HG02885 (cell line): ENCODE measurements around the gene ZNF547.
"Not testable (repeated sequence)": the region's sequence is repeated elsewhere in the genome, so short reads cannot be mapped to it uniquely, and the experiment has no call there.

Experiments
- ATAC-seq: cut with Tn5 transposase; IDR thresholded peaks from one replicate; pipeline ENCODE4 v1.9.1; 2021; ENCODE audit warnings: mild to moderate bottlenecking; ENCODE audit not compliant: unreplicated experiment, poor library complexity

The ZNF547 gene

GRCh38 chr19:57366776-57367175, 3.4 kb downstream of the ZNF547 start:
- no peak for ATAC-seq

- no peak for ATAC-seq
These were observed 10.8 kb downstream of the ZNF547 start for GRCh38 chr19:57374179-57374578.

GRCh38 chr19:57374647-57375046, 11.3 kb downstream of the ZNF547 start:
- ATAC-seq: not testable (repeated sequence)

GRCh38 chr19:57376151-57376550, 12.8 kb downstream of the ZNF547 start:
- no peak for ATAC-seq

- no peak for ATAC-seq
These were observed 14.3 kb downstream of the ZNF547 start for GRCh38 chr19:57377498-57378146.

- ATAC-seq: no peak
These were observed 17.6 kb downstream of the ZNF547 start for GRCh38 chr19:57380923-57381322.

- no peak for ATAC-seq
These were observed 19.6 kb downstream of the ZNF547 start for GRCh38 chr19:57382806-57383488.

GRCh38 chr19:57389194-57389729, 25.9 kb downstream of the ZNF547 start:
- no peak for ATAC-seq

GRCh38 chr19:57389730-57390598, 26.6 kb downstream of the ZNF547 start, which contains the start of gene ZNF548:
TSS of gene ZNF548 (plus strand) at chr19:57389854. CDS start at chr19:57390100, 246 bp downstream.
- peak; percentile 99 for ATAC-seq

GRCh38 chr19:57395710-57396109, 32.4 kb downstream of the ZNF547 start:
- ATAC-seq: no peak

GRCh38 chr19:57398868-57399267, 35.5 kb downstream of the ZNF547 start:
- no peak for ATAC-seq

GRCh38 chr19:57403737-57404563, 40.6 kb downstream of the ZNF547 start:
- no peak for ATAC-seq

GRCh38 chr19:57406516-57407123, 43.3 kb downstream of the ZNF547 start:
- ATAC-seq: no peak

GRCh38 chr19:57410877-57411671, 47.7 kb downstream of the ZNF547 start, which contains the start of gene ZNF17:
TSS of gene ZNF17 (plus strand) at chr19:57411161. CDS start at chr19:57413616, 2,455 bp downstream.
- ATAC-seq: peak; percentile 100

- no peak for ATAC-seq
These were observed 56.1 kb downstream of the ZNF547 start for GRCh38 chr19:57419439-57419838.

GRCh38 chr19:57421037-57421436, 57.7 kb downstream of the ZNF547 start:
- ATAC-seq: no peak
